ENCODE data around the gene BCLAF1.

GRCh38 chr6:136280032-136280609 lies 9.5 kb downstream of the BCLAF1 start:
- no peak for TF ChIP-seq CTCF (IDR thresholded peaks at IDR 0.05; ENCODE audit: borderline replicate concordance, extremely low read depth, low read length, poor library complexity, severe bottlenecking)
- TF ChIP-seq EZH2 (IDR thresholded peaks at IDR 0.05; ENCODE audit: borderline replicate concordance, low read depth, low read length, severe bottlenecking) = no peak

Data from DND-41 (cell line).